ENCODE results near the gene HOTAIR. TPM values are rescaled to one million over a fixed set of nuclear protein-coding genes. Genes with fewer than 3 reads are reported as not detected.

Gene HOTAIR
- total RNA-seq, result 1 to 10 TPM in 1 of 2 donors, not detected in 1; 9.7 TPM
- not detected for polyA plus RNA-seq
- long read RNA-seq, donor 1, transcript HOTAIR-202 (4 exons, 572 nt), result major isoform, 6 of 54 reads
- long read RNA-seq, donor 1, partial matches to known transcripts, result 7 of 54 reads
- long read RNA-seq, donor 1, other reads (novel, unspliced or antisense), result 40 of 54 reads
- long read RNA-seq, donor 2, result 0 reads

GRCh38 chr12:53974084-53975063 is at the start of gene HOTAIR:
Gene HOTAIR, minus strand, starts transcription at chr12:53974954.
- no peaks in the 10 kb centered on the region for H3K36me3 ChIP-seq (ENCODE audit: control insufficient read depth in 1 of 2, insufficient read depth in 2 of 2, low read length in 1 of 2)
- no peaks in the 10 kb centered on the region for H3K27me3 ChIP-seq (ENCODE audit: control insufficient read depth in 1 of 2, insufficient read depth in 2 of 2, low read length in 1 of 2)
- H3K9me3 ChIP-seq (ENCODE audit: control insufficient read depth, low read length), result no peaks in the 10 kb centered on the region
- DNase-seq, result no peak
- H3K4me1 ChIP-seq (ENCODE audit: control insufficient read depth in 1 of 2, insufficient read depth in 2 of 2, low read length in 2 of 2), result no peaks in the 10 kb centered on the region
- peak; percentile 61 for ATAC-seq (ENCODE audit: low FRiP score)
- no peak within 1 kb of the TSS for H3K27ac ChIP-seq (ENCODE audit: low read depth in 1 of 2, low read length in 2 of 2)
- intact Hi-C loops (cut with DNase I), result no loop called here
- 2 to 3% methylated on average over 51 to 63 of the region's 63 CpGs for WGBS, 2 donors
- no peak within 1 kb of the TSS for H3K4me3 ChIP-seq (ENCODE audit: low read length in 2 of 2)

DNA sequence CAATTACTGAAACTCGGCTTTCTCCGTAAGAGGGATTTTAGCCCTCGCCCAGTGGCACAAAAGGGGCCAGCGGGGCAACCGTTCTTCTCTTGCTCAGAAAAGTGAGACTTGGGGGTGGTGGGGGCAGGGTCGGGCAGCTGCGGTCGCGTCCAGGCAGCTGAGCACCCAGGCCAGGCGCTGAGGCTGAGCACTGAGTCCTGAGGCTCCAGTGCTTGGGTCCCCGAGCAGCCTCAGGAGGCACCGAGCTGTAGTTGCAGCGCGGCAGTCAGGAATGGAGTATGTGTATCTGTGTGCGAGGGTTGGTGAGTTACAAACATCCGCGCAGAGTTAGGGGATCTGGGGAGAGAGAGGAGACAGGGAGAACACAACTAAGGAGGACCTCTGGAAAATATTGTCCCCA is 49.4 kb upstream of the HOTAIR start:
- intact Hi-C loops (cut with DNase I), result no loop called here
- ATAC-seq (ENCODE audit: low FRiP score) (no peak), DNase-seq (no peak)
- no peaks in the 10 kb centered on the region for H3K9me3 ChIP-seq (ENCODE audit: control insufficient read depth, low read length)
- H3K4me3 ChIP-seq (ENCODE audit: low read length in 2 of 2), result no peak overlapping the region
- H3K36me3 ChIP-seq (ENCODE audit: control insufficient read depth in 1 of 2, insufficient read depth in 2 of 2, low read length in 1 of 2), result no peaks in the 10 kb centered on the region
- no peaks in the 10 kb centered on the region for H3K27me3 ChIP-seq (ENCODE audit: control insufficient read depth in 1 of 2, insufficient read depth in 2 of 2, low read length in 1 of 2)
- H3K4me1 ChIP-seq (ENCODE audit: control insufficient read depth in 1 of 2, insufficient read depth in 2 of 2, low read length in 2 of 2), result no peaks in the 10 kb centered on the region
- H3K27ac ChIP-seq (ENCODE audit: low read depth in 1 of 2, low read length in 2 of 2), result no peak overlapping the region
- WGBS, 2 donors, result 61 to 79% methylated on average over 16 to 17 of the region's 17 CpGs

DNA sequence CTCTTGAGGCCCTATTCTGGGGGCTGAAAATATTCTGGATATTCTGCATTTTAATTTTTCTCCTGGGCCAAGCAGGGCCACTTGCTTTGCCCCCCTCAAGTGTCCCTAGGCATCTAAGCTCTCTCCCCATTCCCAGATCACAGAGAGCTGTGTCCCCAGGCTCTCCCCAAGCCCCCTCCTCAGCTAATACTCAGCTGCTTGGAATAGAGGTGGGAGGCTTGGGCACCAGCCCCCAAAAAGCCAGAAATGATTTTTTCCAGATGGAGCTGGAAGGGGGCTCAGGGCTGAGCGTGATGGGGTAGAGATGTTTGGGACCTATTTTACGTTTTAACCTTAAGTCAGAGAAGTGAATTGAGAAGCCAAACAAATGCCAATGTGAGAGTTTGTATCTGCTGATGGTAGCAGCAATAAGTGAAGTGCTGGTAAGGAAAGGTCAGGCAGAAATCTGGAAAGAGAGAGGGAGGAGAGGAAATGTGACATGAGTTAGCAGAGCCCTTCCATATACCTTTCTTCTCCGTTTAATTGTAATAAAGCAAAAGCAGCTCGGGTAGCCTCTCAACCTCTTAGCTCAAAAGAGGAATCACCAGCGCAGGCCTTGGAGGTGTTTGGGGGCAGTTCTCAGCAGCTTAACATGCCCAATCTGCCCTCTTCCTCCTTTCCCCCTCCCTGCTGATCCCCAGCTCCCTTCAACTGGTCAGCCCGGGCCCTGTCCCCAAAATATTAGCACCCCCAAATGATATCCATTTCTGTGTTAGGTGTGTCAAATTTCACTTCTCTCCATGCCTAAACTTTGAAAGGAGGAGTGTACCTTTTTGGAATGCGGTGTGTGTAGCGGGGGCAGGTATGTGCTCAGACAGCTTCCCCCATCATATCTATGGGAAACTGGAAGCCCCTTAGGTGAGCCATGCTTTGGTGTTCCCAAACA is 48.5 kb upstream of the HOTAIR start:
- Histone ChIP-seq H3K4me1 (ENCODE audit: control insufficient read depth in 1 of 2, insufficient read depth in 2 of 2, low read length in 2 of 2) (no peaks in the 10 kb centered on the region), H3K27ac (ENCODE audit: low read depth in 1 of 2, low read length in 2 of 2) (no peak overlapping the region)
- no peak for ATAC-seq (ENCODE audit: low FRiP score)

GRCh38 chr12:54021432-54022013 is 46.8 kb upstream of the HOTAIR start:
- DNase-seq (peak in 1 of 2 donors; percentile 32), ATAC-seq (ENCODE audit: low FRiP score) (no peak)
- Histone ChIP-seq H3K27ac (ENCODE audit: low read depth in 1 of 2, low read length in 2 of 2) (no peak overlapping the region), H3K9me3 (ENCODE audit: control insufficient read depth, low read length) (no peaks in the 10 kb centered on the region), H3K4me3 (ENCODE audit: low read length in 2 of 2) (no peak overlapping the region), H3K27me3 (ENCODE audit: control insufficient read depth in 1 of 2, insufficient read depth in 2 of 2, low read length in 1 of 2) (no peaks in the 10 kb centered on the region), H3K4me1 (ENCODE audit: control insufficient read depth in 1 of 2, insufficient read depth in 2 of 2, low read length in 2 of 2) (no peaks in the 10 kb centered on the region), H3K36me3 (ENCODE audit: control insufficient read depth in 1 of 2, insufficient read depth in 2 of 2, low read length in 1 of 2) (no peaks in the 10 kb centered on the region)
- WGBS, 2 donors, result 71 to 91% methylated on average over 16 of the region's 16 CpGs
- intact Hi-C loops (cut with DNase I), result no loop called here

More for the DNA sequence above, 48.5 kb upstream of the HOTAIR start:
- peak in 1 of 2 donors; percentile 14 for DNase-seq
- intact Hi-C loops (cut with DNase I), result no loop called here
- Histone ChIP-seq H3K4me3 (ENCODE audit: low read length in 2 of 2) (no peak overlapping the region), H3K9me3 (ENCODE audit: control insufficient read depth, low read length) (no peaks in the 10 kb centered on the region), H3K27me3 (ENCODE audit: control insufficient read depth in 1 of 2, insufficient read depth in 2 of 2, low read length in 1 of 2) (no peaks in the 10 kb centered on the region), H3K36me3 (ENCODE audit: control insufficient read depth in 1 of 2, insufficient read depth in 2 of 2, low read length in 1 of 2) (no peaks in the 10 kb centered on the region)
- 68 to 86% methylated on average over 8 of the region's 8 CpGs for WGBS, 2 donors

- ATAC-seq (ENCODE audit: low FRiP score) (no peak), DNase-seq (peak in 1 of 2 donors; percentile 40)
- H3K4me1 ChIP-seq (ENCODE audit: control insufficient read depth in 1 of 2, insufficient read depth in 2 of 2, low read length in 2 of 2), result no peaks in the 10 kb centered on the region
- 76 to 86% methylated on average over 23 of the region's 23 CpGs for WGBS, 2 donors
- H3K4me3 ChIP-seq (ENCODE audit: low read length in 2 of 2), result no peak overlapping the region
- no peaks in the 10 kb centered on the region for H3K36me3 ChIP-seq (ENCODE audit: control insufficient read depth in 1 of 2, insufficient read depth in 2 of 2, low read length in 1 of 2)
- no peaks in the 10 kb centered on the region for H3K9me3 ChIP-seq (ENCODE audit: control insufficient read depth, low read length)
- no peak overlapping the region for H3K27ac ChIP-seq (ENCODE audit: low read depth in 1 of 2, low read length in 2 of 2)
- intact Hi-C loops (cut with DNase I), result no loop called here
- H3K27me3 ChIP-seq (ENCODE audit: control insufficient read depth in 1 of 2, insufficient read depth in 2 of 2, low read length in 1 of 2), result no peaks in the 10 kb centered on the region
Observed at GRCh38 chr12:54020591-54021405, 46.0 kb upstream of the HOTAIR start.

GRCh38 chr12:54019924-54020590 is 45.3 kb upstream of the HOTAIR start:
- H3K4me3 ChIP-seq (ENCODE audit: low read length in 2 of 2), result no peak overlapping the region
- WGBS, 2 donors, result 18 to 25% methylated on average over 10 of the region's 10 CpGs
- H3K9me3 ChIP-seq (ENCODE audit: control insufficient read depth, low read length), result no peaks in the 10 kb centered on the region
- H3K4me1 ChIP-seq (ENCODE audit: control insufficient read depth in 1 of 2, insufficient read depth in 2 of 2, low read length in 2 of 2), result no peaks in the 10 kb centered on the region
- peak overlapping the region; percentile 73 to 91 for H3K27ac ChIP-seq (ENCODE audit: low read depth in 1 of 2, low read length in 2 of 2)
- H3K36me3 ChIP-seq (ENCODE audit: control insufficient read depth in 1 of 2, insufficient read depth in 2 of 2, low read length in 1 of 2), result no peaks in the 10 kb centered on the region
- H3K27me3 ChIP-seq (ENCODE audit: control insufficient read depth in 1 of 2, insufficient read depth in 2 of 2, low read length in 1 of 2), result no peaks in the 10 kb centered on the region
- peak in 1 of 2 donors; percentile 68 for DNase-seq
- intact Hi-C loops (cut with DNase I), result no loop called here
- peak; percentile 5 for ATAC-seq (ENCODE audit: low FRiP score)

- no peaks in the 10 kb centered on the region for H3K9me3 ChIP-seq (ENCODE audit: control insufficient read depth, low read length)
- H3K27me3 ChIP-seq (ENCODE audit: control insufficient read depth in 1 of 2, insufficient read depth in 2 of 2, low read length in 1 of 2), result no peaks in the 10 kb centered on the region
- H3K4me1 ChIP-seq (ENCODE audit: control insufficient read depth in 1 of 2, insufficient read depth in 2 of 2, low read length in 2 of 2), result no peaks in the 10 kb centered on the region
- WGBS, 2 donors, result 19 to 27% methylated on average over 40 to 43 of the region's 43 CpGs
- DNase-seq (peak in 1 of 2 donors; percentile 43), ATAC-seq (ENCODE audit: low FRiP score) (peak; percentile 16)
- H3K4me3 ChIP-seq (ENCODE audit: low read length in 2 of 2), result peak overlapping the region in 1 of 2 donors; percentile 5
- intact Hi-C loops (cut with DNase I), result no loop called here
- H3K36me3 ChIP-seq (ENCODE audit: control insufficient read depth in 1 of 2, insufficient read depth in 2 of 2, low read length in 1 of 2), result no peaks in the 10 kb centered on the region
- H3K27ac ChIP-seq (ENCODE audit: low read depth in 1 of 2, low read length in 2 of 2), result peak overlapping the region; percentile 73 to 91
Observed at GRCh38 chr12:54019091-54019811, 44.5 kb upstream of the HOTAIR start.

Measured in aorta (tissue), 5 donors.